SK-N-SH treated with all-trans-retinoic acid at 6 μM for 48 hours (cell line): Measurements from ENCODE around the gene SPCS3.

Experiments
- ATAC-seq: fragments of 200-7000 bp; cut with Tn5 transposase; 3 replicates; pipeline ENCODE4 v1.9.1; 2020; ENCODE audit warnings: mild to moderate bottlenecking, moderate library complexity
- ARNTL ChIP-seq: fragments of 450-650 bp; formaldehyde crosslinking; IDR thresholded peaks from 2 replicates; pipeline ENCODE4 v1.5.0; 2020; ENCODE audit warnings: low read depth, mild to moderate bottlenecking, moderate library complexity, borderline replicate concordance
- BACH2 ChIP-seq: fragments of 250-450 bp; sonication (Bioruptor Pico); IDR thresholded peaks from 2 replicates; pipeline ENCODE4 v1.9.0; 2021; ENCODE audit warnings: mild to moderate bottlenecking, borderline replicate concordance
- CREB5 ChIP-seq: fragments of 250-450 bp; sonication (Bioruptor Pico); IDR thresholded peaks from 2 replicates; pipeline ENCODE4 v1.5.1; 2020; ENCODE audit warnings: low read depth, mild to moderate bottlenecking, moderate library complexity
- CSRNP3 ChIP-seq: fragments of 250-450 bp; sonication (Bioruptor Pico); IDR thresholded peaks from 2 replicates; pipeline ENCODE4 v1.5.1; 2021; ENCODE audit warnings: mild to moderate bottlenecking, moderate library complexity
- ESRRG ChIP-seq: fragments of 250-450 bp; sonication (Bioruptor Pico); IDR thresholded peaks from 2 replicates; pipeline ENCODE4 v1.6.1; 2021; ENCODE audit warnings: mild to moderate bottlenecking
- GLIS3 ChIP-seq: fragments of 250-450 bp; sonication (Bioruptor Pico); IDR thresholded peaks from 2 replicates; pipeline ENCODE4 v1.5.0; 2020; ENCODE audit warnings: mild to moderate bottlenecking, moderate library complexity
- ISL1 ChIP-seq: fragments of 250-450 bp; sonication (Bioruptor Pico); IDR thresholded peaks from 2 replicates; pipeline ENCODE4 v2.1.2; 2022; ENCODE audit warnings: mild to moderate bottlenecking, moderate library complexity
- OSR1 ChIP-seq: fragments of 250-450 bp; sonication (Bioruptor Pico); IDR thresholded peaks from 2 replicates; pipeline ENCODE4 v1.8.0; 2022; ENCODE audit warnings: moderate library complexity, mild to moderate bottlenecking, inconsistent platforms
- PATZ1 ChIP-seq: fragments of 250-450 bp; sonication (Bioruptor Pico); IDR thresholded peaks from 2 replicates; pipeline ENCODE4 v1.8.0; 2020; ENCODE audit warnings: mild to moderate bottlenecking, moderate library complexity, borderline replicate concordance
- POU6F1 ChIP-seq: fragments of 250-450 bp; sonication (Bioruptor Pico); IDR thresholded peaks from 2 replicates; pipeline ENCODE4 v1.8.0; 2021; ENCODE audit warnings: low read depth, mild to moderate bottlenecking, moderate library complexity, borderline replicate concordance
- PPARA ChIP-seq: fragments of 250-450 bp; sonication (Bioruptor Pico); IDR thresholded peaks from 2 replicates; pipeline ENCODE4 v1.5.0; 2020; ENCODE audit warnings: mild to moderate bottlenecking, borderline replicate concordance
- RARB ChIP-seq: fragments of 250-450 bp; sonication (Bioruptor Pico); IDR thresholded peaks from 2 replicates; pipeline ENCODE4 v1.8.0; 2021; ENCODE audit warnings: mild to moderate bottlenecking, moderate library complexity
- SNAI2 ChIP-seq: fragments of 250-450 bp; sonication (Bioruptor Pico); IDR thresholded peaks from 2 replicates; pipeline ENCODE4 v1.5.0; 2020; ENCODE audit warnings: mild to moderate bottlenecking, moderate library complexity
- TCF4 ChIP-seq: fragments of 250-450 bp; sonication (Bioruptor Pico); IDR thresholded peaks from 2 replicates; pipeline ENCODE4 v1.8.0; 2021; ENCODE audit warnings: mild to moderate bottlenecking, moderate library complexity, borderline replicate concordance
- TOX ChIP-seq: fragments of 250-450 bp; sonication (Bioruptor Pico); IDR thresholded peaks from 2 replicates; pipeline ENCODE4 v1.8.0; 2021; ENCODE audit warnings: mild to moderate bottlenecking, moderate library complexity, borderline replicate concordance
- TSHZ2 ChIP-seq: fragments of 250-450 bp; sonication (Bioruptor Pico); IDR thresholded peaks from 2 replicates; pipeline ENCODE4 v1.5.0; 2020; ENCODE audit warnings: mild to moderate bottlenecking, moderate library complexity
- ZC3H10 ChIP-seq: fragments of 250-450 bp; sonication (Bioruptor Pico); IDR thresholded peaks from 2 replicates; pipeline ENCODE4 v1.5.1; 2021; ENCODE audit warnings: mild to moderate bottlenecking, moderate library complexity
- ZFP3 ChIP-seq: fragments of 250-450 bp; sonication (Bioruptor Pico); IDR thresholded peaks from 2 replicates; pipeline ENCODE4 v1.5.0; 2020; ENCODE audit warnings: mild to moderate bottlenecking, moderate library complexity
- ZNF565 ChIP-seq: fragments of 450-650 bp; formaldehyde crosslinking; conservative IDR thresholded peaks from 2 replicates; pipeline ENCODE4 v1.5.0; 2020; ENCODE audit warnings: low read depth, mild to moderate bottlenecking, moderate library complexity
- ZNF8 ChIP-seq: fragments of 450-650 bp; formaldehyde crosslinking; IDR thresholded peaks from 2 replicates; pipeline ENCODE4 v1.5.0; 2020; ENCODE audit warnings: mild to moderate bottlenecking, moderate library complexity

SPCS3 gene

GRCh38 chr4:176290520-176290919, 29.2 kb upstream of the SPCS3 start (continued):
- no peak for TF ChIP-seq ZNF565 (CRISPR knock-in tag)
- no peak for TF ChIP-seq ESRRG (CRISPR knock-in tag)
- no peak for TF ChIP-seq CSRNP3 (CRISPR knock-in tag)
- no peak for TF ChIP-seq ISL1 (CRISPR knock-in tag)
- TF ChIP-seq OSR1 (CRISPR knock-in tag), result no peak
- no peak for TF ChIP-seq TOX
- no peak for TF ChIP-seq ZFP3 (CRISPR knock-in tag)

GRCh38 chr4:176291748-176292147, 28.0 kb upstream of the SPCS3 start:
- ATAC-seq, result no peak
- no peak for TF ChIP-seq ISL1 (CRISPR knock-in tag)
- no peak for TF ChIP-seq ZNF565 (CRISPR knock-in tag)
- no peak for TF ChIP-seq RARB (CRISPR knock-in tag)
- no peak for TF ChIP-seq PATZ1 (CRISPR knock-in tag)
- no peak for TF ChIP-seq ZFP3 (CRISPR knock-in tag)
- no peak for TF ChIP-seq ARNTL (CRISPR knock-in tag)
- TF ChIP-seq GLIS3 (CRISPR knock-in tag), result no peak
- no peak for TF ChIP-seq ZNF8 (CRISPR knock-in tag)
- TF ChIP-seq, all 23 proteins: peak for 0

- TF ChIP-seq OSR1 (CRISPR knock-in tag), result no peak
- TF ChIP-seq ZFP3 (CRISPR knock-in tag), result no peak
- no peak for TF ChIP-seq CSRNP3 (CRISPR knock-in tag)
- no peak for TF ChIP-seq CREB5 (CRISPR knock-in tag)
- no peak for TF ChIP-seq RARB (CRISPR knock-in tag)
- no peak for TF ChIP-seq SNAI2 (CRISPR knock-in tag)
- no peak for TF ChIP-seq ZNF565 (CRISPR knock-in tag)
- TF ChIP-seq BACH2 (CRISPR knock-in tag), result no peak
- no peak for TF ChIP-seq ESRRG (CRISPR knock-in tag)
- TF ChIP-seq ISL1 (CRISPR knock-in tag), result no peak
- no peak for TF ChIP-seq POU6F1
- TF ChIP-seq ZC3H10 (CRISPR knock-in tag), result no peak
- TF ChIP-seq TCF4 (CRISPR knock-in tag), result no peak
- no peak for TF ChIP-seq TSHZ2
- no peak for TF ChIP-seq GLIS3 (CRISPR knock-in tag)
- no peak for TF ChIP-seq PPARA (CRISPR knock-in tag)
- ATAC-seq, result no peak
These were observed 26.8 kb upstream of the SPCS3 start for GRCh38 chr4:176292920-176293319.
